ENCODE measurements around the gene APP. TPM values are rescaled to one million over a fixed set of nuclear protein-coding genes. Genes with fewer than 3 reads are reported as not detected.

The APP gene
- total RNA-seq, 4 donors from 2014 or later = 209 to 297 (median 240) TPM

DNA sequence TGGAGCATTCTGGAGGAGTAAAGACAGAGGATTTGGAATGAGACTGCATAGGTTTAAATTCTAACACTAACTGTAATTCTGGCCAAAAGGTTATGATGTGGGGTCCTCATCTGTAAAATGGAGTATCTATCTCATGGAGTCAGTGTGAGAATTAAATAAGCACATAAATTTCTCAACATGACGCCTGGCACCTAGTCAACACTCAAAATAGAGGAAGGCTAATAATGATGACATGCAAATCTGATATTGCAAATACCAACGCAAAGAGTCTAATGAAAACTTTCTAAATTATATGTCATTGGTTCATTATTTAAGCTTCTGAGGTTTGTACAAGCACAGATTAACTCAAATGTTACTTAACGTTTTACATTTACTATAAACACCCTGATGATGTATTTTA, 29.6 kb downstream of the APP start:
- Histone ChIP-seq H3K36me3 (no peaks in the 10 kb centered on the region), H3K4me1 (no peaks in the 10 kb centered on the region), H3K4me3 (no peak overlapping the region), H3K27me3 (no peaks in the 10 kb centered on the region), H3K9me3 (no peaks in the 10 kb centered on the region), H3K27ac (no peak overlapping the region)
- TF ChIP-seq, protein P1, sequence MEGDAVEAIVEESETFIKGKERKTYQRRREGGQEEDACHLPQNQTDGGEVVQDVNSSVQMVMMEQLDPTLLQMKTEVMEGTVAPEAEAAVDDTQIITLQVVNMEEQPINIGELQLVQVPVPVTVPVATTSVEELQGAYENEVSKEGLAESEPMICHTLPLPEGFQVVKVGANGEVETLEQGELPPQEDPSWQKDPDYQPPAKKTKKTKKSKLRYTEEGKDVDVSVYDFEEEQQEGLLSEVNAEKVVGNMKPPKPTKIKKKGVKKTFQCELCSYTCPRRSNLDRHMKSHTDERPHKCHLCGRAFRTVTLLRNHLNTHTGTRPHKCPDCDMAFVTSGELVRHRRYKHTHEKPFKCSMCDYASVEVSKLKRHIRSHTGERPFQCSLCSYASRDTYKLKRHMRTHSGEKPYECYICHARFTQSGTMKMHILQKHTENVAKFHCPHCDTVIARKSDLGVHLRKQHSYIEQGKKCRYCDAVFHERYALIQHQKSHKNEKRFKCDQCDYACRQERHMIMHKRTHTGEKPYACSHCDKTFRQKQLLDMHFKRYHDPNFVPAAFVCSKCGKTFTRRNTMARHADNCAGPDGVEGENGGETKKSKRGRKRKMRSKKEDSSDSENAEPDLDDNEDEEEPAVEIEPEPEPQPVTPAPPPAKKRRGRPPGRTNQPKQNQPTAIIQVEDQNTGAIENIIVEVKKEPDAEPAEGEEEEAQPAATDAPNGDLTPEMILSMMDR (IDR thresholded peaks at IDR 0.05) = no peak
- DNase-seq = no peak

DNA sequence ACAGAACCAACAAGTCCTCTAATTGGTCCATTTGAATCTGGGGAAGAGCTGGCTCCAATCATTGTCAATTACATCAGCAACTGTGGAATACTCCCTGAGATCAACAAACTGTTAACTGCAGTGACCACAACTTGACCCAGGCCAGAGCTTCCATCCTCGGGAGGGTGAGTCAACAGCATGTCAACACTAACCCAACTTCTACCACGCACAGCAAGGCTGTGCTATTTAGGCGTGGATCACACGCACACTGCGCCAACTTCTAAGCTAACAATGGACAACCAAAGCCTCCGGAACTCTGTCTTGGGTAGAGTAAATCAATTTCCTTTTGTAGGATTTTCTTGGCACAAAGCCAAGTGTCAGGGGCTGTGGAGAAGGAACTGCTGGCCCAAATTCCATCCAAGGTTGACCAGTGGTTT, 30.4 kb downstream of the APP start:
- DNase-seq = peak in 1 of 3 donors; percentile 56
- Histone ChIP-seq H3K4me1 (no peaks in the 10 kb centered on the region), H3K36me3 (no peaks in the 10 kb centered on the region), H3K9me3 (no peaks in the 10 kb centered on the region), H3K27me3 (no peaks in the 10 kb centered on the region), H3K27ac (peak overlapping the region in 1 of 4 donors; percentile 58), H3K4me3 (no peak overlapping the region)
- TF ChIP-seq, protein P1 (IDR thresholded peaks at IDR 0.05) = no peak
- TF ChIP-seq POLR2A (IDR thresholded peaks at IDR 0.05) = no peak

DNA sequence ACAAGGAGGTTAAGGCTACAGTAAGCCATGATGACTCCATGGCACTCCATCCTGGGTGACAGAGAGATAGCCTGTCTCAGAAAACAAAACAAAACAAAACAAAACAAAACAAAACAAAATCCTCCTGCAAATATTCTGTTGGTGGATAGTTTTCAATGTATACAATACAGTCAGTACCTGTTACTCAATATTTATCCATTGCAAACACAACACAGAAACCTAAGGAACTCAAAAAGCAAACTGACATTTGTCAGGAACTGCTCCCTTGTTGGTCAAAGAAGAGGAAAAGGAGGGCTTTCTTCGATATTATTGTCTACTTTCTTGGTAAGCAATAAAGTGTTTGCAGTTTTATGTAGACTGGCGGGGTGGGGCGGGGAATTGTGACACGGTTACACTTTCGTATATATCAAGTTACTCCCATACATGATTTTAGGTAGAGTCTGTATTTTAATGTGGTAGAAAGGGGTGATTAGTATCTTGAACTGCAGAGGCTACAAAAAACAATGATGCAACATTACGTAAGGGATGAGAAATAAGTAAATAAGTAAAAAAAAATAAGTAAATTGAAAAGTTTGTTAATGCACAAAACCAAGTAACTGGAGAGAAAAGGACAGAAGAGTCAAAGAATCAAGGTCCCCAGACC, 31.8 kb downstream of the APP start:
- Histone ChIP-seq H3K27me3 (no peaks in the 10 kb centered on the region), H3K9me3 (no peaks in the 10 kb centered on the region), H3K4me1 (no peaks in the 10 kb centered on the region), H3K4me3 (no peak overlapping the region), H3K27ac (no peak overlapping the region), H3K36me3 (no peaks in the 10 kb centered on the region)
- DNase-seq = no peak
- TF ChIP-seq, protein P1 (IDR thresholded peaks at IDR 0.05) = no peak
- no peak for TF ChIP-seq POLR2A (IDR thresholded peaks at IDR 0.05)

DNA sequence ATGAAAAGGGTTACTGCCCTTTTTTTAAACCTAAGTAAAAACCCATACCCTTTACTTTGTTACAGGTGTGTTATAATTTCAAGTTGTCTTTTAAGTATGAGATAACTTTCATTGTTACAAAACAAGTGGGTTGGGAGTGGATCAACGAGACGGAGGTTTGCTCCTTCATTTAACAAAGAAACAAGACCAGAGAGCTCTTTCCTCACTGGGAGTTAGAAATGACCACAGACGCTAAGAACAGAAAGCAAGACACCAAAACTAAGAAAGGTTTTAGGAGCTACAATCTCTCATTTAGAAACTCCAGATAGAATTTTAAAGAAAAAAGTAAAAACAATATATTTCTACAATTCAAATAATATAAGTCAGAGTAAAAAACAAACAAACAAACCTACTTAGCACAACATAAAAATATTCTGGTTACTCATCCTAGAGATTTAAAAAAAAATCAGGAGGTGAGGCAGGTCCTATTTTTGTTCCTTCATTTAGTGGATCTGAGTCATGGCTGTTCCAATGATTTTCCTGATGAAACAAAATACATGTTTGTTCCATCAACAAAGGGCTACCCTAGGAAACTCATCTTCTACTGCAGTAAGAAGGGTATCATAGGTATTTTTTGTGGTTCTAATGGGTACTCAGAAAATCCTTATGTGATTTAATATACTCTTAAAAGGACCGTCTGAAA, 33.0 kb downstream of the APP start:
- TF ChIP-seq, protein P1 (IDR thresholded peaks at IDR 0.05) = no peak
- no peak for TF ChIP-seq POLR2A (IDR thresholded peaks at IDR 0.05)
- Histone ChIP-seq H3K4me3 (no peak overlapping the region), H3K4me1 (no peaks in the 10 kb centered on the region), H3K27me3 (no peaks in the 10 kb centered on the region), H3K9me3 (no peaks in the 10 kb centered on the region), H3K27ac (no peak overlapping the region), H3K36me3 (no peaks in the 10 kb centered on the region)
- DNase-seq = no peak

DNA sequence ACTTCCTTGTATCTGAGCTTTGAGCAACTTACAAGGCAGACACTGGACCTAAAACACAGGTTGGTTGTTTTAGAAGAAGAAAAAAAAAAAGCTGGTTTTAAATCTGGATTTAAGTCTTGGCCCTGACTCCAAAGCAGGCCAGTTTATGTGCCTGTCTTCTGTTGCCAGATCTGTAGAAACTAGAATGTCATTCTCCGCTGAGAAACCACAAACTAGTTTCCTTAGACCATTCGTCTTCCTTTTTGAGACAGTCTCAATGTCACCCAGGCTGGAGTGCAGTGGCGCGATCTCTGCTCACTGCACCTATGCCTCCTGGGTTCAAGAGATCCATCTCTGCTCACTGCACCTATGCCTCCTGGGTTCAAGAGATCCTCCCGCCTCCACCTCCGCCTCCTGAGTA, 33.9 kb downstream of the APP start:
- no peaks in the 10 kb centered on the region for H3K9me3 ChIP-seq
- DNase-seq = no peak
- H3K4me3 ChIP-seq = no peak overlapping the region
- TF ChIP-seq POLR2A (IDR thresholded peaks at IDR 0.05) = no peak
- TF ChIP-seq, protein P1 (IDR thresholded peaks at IDR 0.05) = no peak
- H3K27ac ChIP-seq = no peak overlapping the region
- no peaks in the 10 kb centered on the region for H3K36me3 ChIP-seq
- H3K27me3 ChIP-seq = no peaks in the 10 kb centered on the region
- H3K4me1 ChIP-seq = no peaks in the 10 kb centered on the region
